ENCODE results near the gene MMP24OS.

The MMP24OS gene

DNA sequence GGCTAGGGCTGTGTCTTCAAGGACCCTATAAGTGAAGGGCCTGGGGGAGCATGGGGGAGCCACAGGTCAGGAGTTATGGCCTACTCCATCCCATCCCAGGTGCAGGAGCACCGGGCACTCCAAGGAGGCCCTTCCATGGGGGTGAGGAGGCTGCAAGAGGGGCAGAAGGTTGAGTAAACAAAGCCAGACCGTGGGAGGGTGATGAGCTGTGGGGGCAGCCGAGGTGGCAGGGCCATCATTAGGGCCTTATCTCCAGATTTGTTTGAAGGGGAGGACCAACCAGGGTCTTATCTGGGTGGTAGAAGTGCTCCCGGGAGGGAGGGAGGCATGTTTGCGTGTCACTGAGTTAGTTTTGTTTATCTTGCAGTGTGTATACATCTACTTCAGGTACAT is 16.4 kb upstream of the MMP24OS start:
- Histone ChIP-seq H3K27me3 (ENCODE audit: insufficient read depth, low read depth) (peaks cover 4% of the 10 kb centered on the region; the same call in 1 of the 2 replicates), H3K9ac (no peak overlapping the region), H3K4me2 (no peak overlapping the region), H4K20me1 (ENCODE audit: insufficient read depth) (no peaks in the 10 kb centered on the region), H2AFZ (ENCODE audit: low read depth) (no peak overlapping the region), H3K4me3 (IDR thresholded peaks at IDR 0.05; ENCODE audit: insufficient read depth, low read depth, low read length) (no peak overlapping the region), H3K27ac (no peak overlapping the region), H3K36me3 (ENCODE audit: insufficient read depth) (no peaks in the 10 kb centered on the region), H3K79me2 (ENCODE audit: insufficient read depth, low read depth) (no peaks in the 10 kb centered on the region), H3K4me1 (ENCODE audit: low read depth, poor library complexity, severe bottlenecking) (no peaks in the 10 kb centered on the region)
- TF ChIP-seq, protein P1, sequence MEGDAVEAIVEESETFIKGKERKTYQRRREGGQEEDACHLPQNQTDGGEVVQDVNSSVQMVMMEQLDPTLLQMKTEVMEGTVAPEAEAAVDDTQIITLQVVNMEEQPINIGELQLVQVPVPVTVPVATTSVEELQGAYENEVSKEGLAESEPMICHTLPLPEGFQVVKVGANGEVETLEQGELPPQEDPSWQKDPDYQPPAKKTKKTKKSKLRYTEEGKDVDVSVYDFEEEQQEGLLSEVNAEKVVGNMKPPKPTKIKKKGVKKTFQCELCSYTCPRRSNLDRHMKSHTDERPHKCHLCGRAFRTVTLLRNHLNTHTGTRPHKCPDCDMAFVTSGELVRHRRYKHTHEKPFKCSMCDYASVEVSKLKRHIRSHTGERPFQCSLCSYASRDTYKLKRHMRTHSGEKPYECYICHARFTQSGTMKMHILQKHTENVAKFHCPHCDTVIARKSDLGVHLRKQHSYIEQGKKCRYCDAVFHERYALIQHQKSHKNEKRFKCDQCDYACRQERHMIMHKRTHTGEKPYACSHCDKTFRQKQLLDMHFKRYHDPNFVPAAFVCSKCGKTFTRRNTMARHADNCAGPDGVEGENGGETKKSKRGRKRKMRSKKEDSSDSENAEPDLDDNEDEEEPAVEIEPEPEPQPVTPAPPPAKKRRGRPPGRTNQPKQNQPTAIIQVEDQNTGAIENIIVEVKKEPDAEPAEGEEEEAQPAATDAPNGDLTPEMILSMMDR (conservative IDR thresholded peaks at IDR 0.05; ENCODE audit: low read depth, low read length), result no peak

DNA sequence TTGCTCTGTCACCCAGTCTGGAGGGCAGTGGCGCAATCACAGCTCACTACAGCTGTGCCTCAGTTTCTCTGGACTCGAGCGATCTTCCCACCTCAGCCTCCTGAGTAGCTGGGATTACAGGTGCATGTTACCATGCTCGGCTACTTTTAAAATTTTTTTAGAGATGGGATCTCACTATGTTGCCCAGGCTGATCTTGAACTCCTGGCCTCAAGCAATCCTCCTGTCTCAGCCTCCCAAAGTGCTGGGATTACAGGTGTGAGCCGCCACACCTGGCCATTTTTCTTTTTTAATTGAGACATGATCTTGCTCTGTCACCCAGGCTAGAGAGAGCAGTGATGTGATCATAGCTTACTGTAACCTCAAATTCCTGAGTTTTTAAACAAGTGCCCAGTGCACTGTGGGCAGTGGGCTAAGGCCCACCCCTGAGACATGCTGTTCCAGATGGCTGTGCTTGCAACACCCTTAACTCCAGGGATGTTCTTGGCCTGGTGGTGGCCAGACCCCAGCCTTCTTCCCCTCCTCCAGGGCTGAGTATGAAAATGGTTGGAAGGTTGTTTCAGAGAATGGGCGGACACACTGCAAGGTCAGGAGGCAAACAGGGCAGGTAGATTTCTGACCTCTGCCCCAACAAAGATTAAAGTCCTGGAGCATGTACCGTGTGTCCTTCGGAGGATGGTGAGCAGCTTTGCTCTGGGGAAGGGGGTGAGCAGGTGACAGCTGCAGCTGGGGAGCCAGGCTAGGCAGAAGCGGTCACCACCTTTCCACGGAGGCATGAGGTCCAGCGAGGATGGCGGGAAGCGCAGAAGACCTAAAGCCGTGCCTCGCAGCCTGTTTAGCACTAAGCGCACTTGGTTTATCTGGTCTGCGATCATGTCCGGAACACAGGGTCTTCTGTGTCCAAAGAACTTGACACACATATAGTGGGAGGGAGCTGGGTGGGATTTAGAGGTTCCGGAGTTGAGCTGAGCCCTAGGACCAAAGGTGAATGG is 15.7 kb upstream of the MMP24OS start:
- Histone ChIP-seq H4K20me1 (ENCODE audit: insufficient read depth) (no peaks in the 10 kb centered on the region), H3K27me3 (ENCODE audit: insufficient read depth, low read depth) (peaks cover 8% of the 10 kb centered on the region; the same call in 1 of the 2 replicates), H3K4me2 (no peak overlapping the region), H3K27ac (no peak overlapping the region), H3K4me3 (IDR thresholded peaks at IDR 0.05; ENCODE audit: insufficient read depth, low read depth, low read length) (no peak overlapping the region), H3K36me3 (ENCODE audit: insufficient read depth) (no peaks in the 10 kb centered on the region), H3K4me1 (ENCODE audit: low read depth, poor library complexity, severe bottlenecking) (no peaks in the 10 kb centered on the region), H3K79me2 (ENCODE audit: insufficient read depth, low read depth) (no peaks in the 10 kb centered on the region), H3K9ac (no peak overlapping the region), H2AFZ (ENCODE audit: low read depth) (no peak overlapping the region)
- TF ChIP-seq, protein P1 (conservative IDR thresholded peaks at IDR 0.05; ENCODE audit: low read depth, low read length), result no peak

DNA sequence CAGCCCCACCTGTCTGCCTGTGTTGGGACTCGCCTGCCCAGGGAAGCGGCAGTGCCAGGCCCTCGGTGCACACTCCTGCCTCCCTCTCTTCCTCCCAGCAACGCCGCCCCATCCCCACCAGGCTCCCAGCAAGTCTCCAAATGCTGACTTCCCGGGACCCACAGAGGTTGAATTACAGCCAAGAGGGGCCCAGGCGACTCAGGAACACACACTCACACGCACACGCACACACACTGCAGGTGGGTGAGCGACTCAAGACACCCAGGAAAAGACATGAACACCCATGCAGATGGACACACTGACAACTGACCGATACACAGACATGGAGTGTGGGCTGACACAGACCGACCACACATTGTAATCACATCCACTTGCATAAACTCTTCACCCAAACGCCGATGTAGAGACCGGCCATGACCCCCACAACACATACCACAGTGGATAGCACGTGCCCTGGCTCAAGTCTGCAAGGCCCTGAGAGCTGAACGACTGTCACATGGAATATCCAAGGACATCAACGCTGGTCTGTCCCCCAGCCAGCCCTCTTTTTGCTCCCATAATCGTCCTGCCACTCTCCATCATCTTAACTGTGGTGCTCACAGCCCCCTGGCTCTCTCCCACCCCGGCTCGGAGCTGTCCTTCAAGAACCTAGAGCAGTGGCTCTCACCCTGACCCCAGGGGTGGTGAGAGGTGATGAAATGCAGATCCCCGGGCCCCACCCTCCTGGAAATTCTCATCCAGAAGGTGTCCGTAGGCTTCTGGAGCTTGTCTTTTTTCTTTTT is 14.8 kb upstream of the MMP24OS start:
- Histone ChIP-seq H3K9ac (no peak overlapping the region), H3K4me3 (IDR thresholded peaks at IDR 0.05; ENCODE audit: insufficient read depth, low read depth, low read length) (no peak overlapping the region), H3K27ac (no peak overlapping the region), H4K20me1 (ENCODE audit: insufficient read depth) (no peaks in the 10 kb centered on the region), H3K4me1 (ENCODE audit: low read depth, poor library complexity, severe bottlenecking) (no peaks in the 10 kb centered on the region), H2AFZ (ENCODE audit: low read depth) (no peak overlapping the region), H3K36me3 (ENCODE audit: insufficient read depth) (no peaks in the 10 kb centered on the region), H3K4me2 (no peak overlapping the region), H3K27me3 (ENCODE audit: insufficient read depth, low read depth) (peaks cover 8% of the 10 kb centered on the region; the same call in 1 of the 2 replicates), H3K79me2 (ENCODE audit: insufficient read depth, low read depth) (no peaks in the 10 kb centered on the region)
- TF ChIP-seq, protein P1 (conservative IDR thresholded peaks at IDR 0.05; ENCODE audit: low read depth, low read length), result no peak

DNA sequence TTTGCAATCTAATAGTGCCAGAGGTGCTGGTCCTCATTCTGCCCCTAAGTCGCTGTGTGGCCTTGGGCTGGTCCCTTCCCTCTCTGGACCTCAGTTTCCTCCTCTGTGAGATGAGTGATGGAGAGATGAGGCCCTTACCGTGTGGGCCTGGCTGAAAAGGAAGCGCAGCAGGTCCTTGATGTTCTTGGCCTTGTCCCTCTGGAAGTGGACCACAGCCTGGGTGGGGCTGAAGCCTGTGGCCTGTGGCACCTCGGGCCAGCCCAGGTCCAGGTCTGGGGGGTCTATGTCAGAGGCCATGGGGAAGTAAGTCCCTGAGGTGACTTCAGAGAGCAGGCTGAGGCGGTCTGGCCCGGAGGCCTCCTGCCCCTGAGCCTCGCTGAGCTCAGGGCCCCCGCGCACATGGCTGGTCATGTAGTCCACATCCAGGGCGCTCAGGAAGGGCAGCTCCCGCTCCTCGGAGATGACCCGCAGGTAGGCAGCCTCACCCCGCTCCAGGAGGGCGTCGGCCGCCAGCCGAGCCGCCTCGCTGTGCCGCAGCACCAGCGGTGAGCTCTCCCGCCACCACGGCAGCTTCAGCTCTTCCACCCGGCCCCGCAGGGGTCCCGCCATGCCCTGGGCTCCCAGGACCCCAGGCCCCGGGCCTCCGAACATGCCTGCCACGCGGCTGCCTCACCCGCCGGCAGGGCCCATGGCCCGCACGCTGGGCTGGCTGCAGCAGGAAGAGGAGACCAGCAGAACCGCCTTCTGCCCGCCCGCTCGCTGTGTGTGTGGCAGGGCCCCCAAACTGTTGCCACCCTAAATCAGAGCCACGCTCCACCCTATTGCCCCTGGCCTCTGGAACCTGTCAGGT is 14.0 kb upstream of the MMP24OS start, which contains the start of gene FAM83C:
FAM83C (minus strand) TSS at position 772 of the 850 bp plus-strand sequence; CDS start at position 651, 121 bp downstream.
- Histone ChIP-seq H3K36me3 (ENCODE audit: insufficient read depth) (no peaks in the 10 kb centered on the region), H3K4me2 (no peak within 1 kb of the TSS), H2AFZ (ENCODE audit: low read depth) (no peak within 1 kb of the TSS), H3K4me1 (ENCODE audit: low read depth, poor library complexity, severe bottlenecking) (no peaks in the 10 kb centered on the region), H3K9ac (no peak within 1 kb of the TSS), H3K27ac (no peak within 1 kb of the TSS), H3K27me3 (ENCODE audit: insufficient read depth, low read depth) (peaks cover 8% of the 10 kb centered on the region; the same call in 1 of the 2 replicates), H3K4me3 (IDR thresholded peaks at IDR 0.05; ENCODE audit: insufficient read depth, low read depth, low read length) (no peak within 1 kb of the TSS), H4K20me1 (ENCODE audit: insufficient read depth) (no peaks in the 10 kb centered on the region), H3K79me2 (ENCODE audit: insufficient read depth, low read depth) (no peaks in the 10 kb centered on the region)
- TF ChIP-seq, protein P1 (conservative IDR thresholded peaks at IDR 0.05; ENCODE audit: low read depth, low read length), result no peak

All from KMS-11 (cell line).